Testis (tissue), 3 donors: Measurements from ENCODE around the gene BRSK2. TPM values are rescaled to one million over a fixed set of nuclear protein-coding genes. Genes with fewer than 3 reads are reported as not detected.

Experiments
- DNase-seq: peaks from one replicate; pipeline ENCODE4 v3.0.0-alpha.2; 2019
- H3K27ac ChIP-seq, 2 donors: fragments of 200-600 bp; sonication (generic); one replicate each; pipeline ENCODE4 v1.5.1; 2019
- H3K27me3 ChIP-seq: fragments of 200-600 bp; sonication (generic); one replicate; pipeline ENCODE4 v1.5.1; 2019
- H3K36me3 ChIP-seq: fragments of 200-600 bp; sonication (generic); one replicate; pipeline ENCODE4 v1.5.1; 2017; ENCODE audit warnings: low read depth; ENCODE audit errors: missing control alignments
- H3K4me1 ChIP-seq: fragments of 200-600 bp; sonication (generic); one replicate; pipeline ENCODE4 v1.5.1; 2019
- H3K4me3 ChIP-seq, 2 donors: fragments of 200-600 bp; sonication (generic); one replicate each; pipeline ENCODE4 v1.5.1; 2017 to 2019
- H3K9me3 ChIP-seq: fragments of 200-600 bp; sonication (generic); one replicate; pipeline ENCODE4 v1.5.1; 2017
- POLR2A ChIP-seq: fragments of 450-650 bp; IDR thresholded peaks from one replicate; pipeline ENCODE4 v1.6.1; 2017; ENCODE audit warnings: antibody characterized with exemption, mild to moderate bottlenecking, moderate library complexity
- WGBS, 2 donors: methylation state at CpG; one replicate each; pipeline ENCODE4 v1.1.5; 2018; 5-methylcytosine and 5-hydroxymethylcytosine counted together
- intact Hi-C: fragments of 100-400 bp; cut with DNase I; formaldehyde crosslinking; loops from one replicate; pipeline ENCODE4 v1.15.1; 2023; ENCODE audit warnings: low total_unique reads
- polyA plus RNA-seq: library from polyadenylated mRNA; stranded (reverse); fragments of 350-450 nt; fragmentation: Illumina TruSeq; extraction: RNeasy Lipid Tissue Mini Kit (QIAGEN cat#74804); gene quantifications from one replicate; pipeline ENCODE4 v1.2.3, GENCODE V29; 2014; ENCODE audit warnings: low read depth, low replicate concordance; ENCODE audit not compliant: insufficient read depth
- total RNA-seq, 2 donors: library from RNA; depleted of rRNA; stranded (reverse); fragments of >200 nt; gene quantifications; one replicate each; pipeline ENCODE4 v1.2.3, GENCODE V29; 2016
- TF ChIP-seq, protein P1 (sequence below), 3 experiments: fragments of 450-650 bp in 2 of 3; fragments of 200-600 bp in 1 of 3; sonication (generic) in 1 of 3; IDR thresholded peaks; one replicate each; pipeline ENCODE4 v1.5.1; 2016 to 2019; ENCODE audit warnings: antibody characterized with exemption in 3 of 3, mild to moderate bottlenecking in 2 of 3, moderate library complexity in 1 of 3

Gene BRSK2
- total and polyA plus RNA-seq, 3 donors from 2014 or later, result 24.7 to 52.3 (median 49.1) TPM

DNA sequence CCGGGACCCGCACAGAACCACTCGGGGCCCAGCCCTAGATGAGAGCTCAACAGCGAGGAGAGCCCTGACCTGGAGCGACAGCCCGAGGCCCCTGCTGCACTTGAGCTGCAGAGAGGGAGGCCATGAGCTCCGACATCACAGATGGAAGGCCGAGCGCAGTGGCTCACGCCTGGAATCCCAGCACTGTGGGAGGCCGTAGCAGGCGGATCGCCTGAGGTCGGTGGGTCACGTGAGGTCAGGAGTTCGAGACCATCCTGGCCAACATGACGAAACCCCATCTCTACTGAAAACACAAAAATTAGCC lies 13.8 kb upstream of the BRSK2 start:
- DNase-seq, result no peak
- intact Hi-C loops, result no loop called here
- WGBS, 2 donors, result 85 to 92% methylated on average over 10 to 17 of the region's 17 CpGs
- Histone ChIP-seq H3K36me3 (no peaks in the 10 kb centered on the region), H3K4me1 (no peaks in the 10 kb centered on the region), H3K4me3 (no peak overlapping the region), H3K27ac (no peak overlapping the region), H3K27me3 (no peaks in the 10 kb centered on the region), H3K9me3 (no peaks in the 10 kb centered on the region)
- TF ChIP-seq POLR2A, result no peak
- TF ChIP-seq, protein P1, sequence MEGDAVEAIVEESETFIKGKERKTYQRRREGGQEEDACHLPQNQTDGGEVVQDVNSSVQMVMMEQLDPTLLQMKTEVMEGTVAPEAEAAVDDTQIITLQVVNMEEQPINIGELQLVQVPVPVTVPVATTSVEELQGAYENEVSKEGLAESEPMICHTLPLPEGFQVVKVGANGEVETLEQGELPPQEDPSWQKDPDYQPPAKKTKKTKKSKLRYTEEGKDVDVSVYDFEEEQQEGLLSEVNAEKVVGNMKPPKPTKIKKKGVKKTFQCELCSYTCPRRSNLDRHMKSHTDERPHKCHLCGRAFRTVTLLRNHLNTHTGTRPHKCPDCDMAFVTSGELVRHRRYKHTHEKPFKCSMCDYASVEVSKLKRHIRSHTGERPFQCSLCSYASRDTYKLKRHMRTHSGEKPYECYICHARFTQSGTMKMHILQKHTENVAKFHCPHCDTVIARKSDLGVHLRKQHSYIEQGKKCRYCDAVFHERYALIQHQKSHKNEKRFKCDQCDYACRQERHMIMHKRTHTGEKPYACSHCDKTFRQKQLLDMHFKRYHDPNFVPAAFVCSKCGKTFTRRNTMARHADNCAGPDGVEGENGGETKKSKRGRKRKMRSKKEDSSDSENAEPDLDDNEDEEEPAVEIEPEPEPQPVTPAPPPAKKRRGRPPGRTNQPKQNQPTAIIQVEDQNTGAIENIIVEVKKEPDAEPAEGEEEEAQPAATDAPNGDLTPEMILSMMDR (IDR thresholded peaks at IDR 0.05), result no peak

DNA sequence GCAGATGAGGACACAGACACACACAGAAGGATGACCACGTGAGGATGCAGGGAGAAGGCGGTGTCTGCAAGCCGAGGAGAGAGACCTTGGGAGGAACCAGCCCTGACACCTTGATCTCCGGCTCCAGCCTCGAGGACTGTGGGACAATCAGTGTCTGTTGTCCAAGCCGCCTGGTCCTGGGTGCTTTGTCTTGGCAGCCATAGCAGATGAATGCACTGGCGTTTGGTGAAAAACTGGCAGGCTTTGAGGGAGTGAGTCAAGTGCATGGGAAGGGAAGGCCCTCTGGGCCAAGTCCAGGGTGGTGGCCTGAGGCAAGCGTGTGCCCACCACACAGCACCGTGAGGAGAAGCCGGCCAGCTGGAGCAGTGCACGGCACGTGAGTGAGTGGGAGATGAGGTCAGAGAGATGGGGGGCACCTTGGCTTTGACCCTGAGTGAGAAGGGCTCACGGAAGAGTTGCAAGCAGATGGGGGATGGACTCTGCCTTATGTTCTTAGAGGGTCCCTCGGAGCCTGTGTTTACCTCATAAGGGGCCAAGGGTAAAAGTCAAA lies 12.4 kb upstream of the BRSK2 start:
- intact Hi-C loops, result no loop called here
- no peak overlapping the region for H3K4me3 ChIP-seq

DNA sequence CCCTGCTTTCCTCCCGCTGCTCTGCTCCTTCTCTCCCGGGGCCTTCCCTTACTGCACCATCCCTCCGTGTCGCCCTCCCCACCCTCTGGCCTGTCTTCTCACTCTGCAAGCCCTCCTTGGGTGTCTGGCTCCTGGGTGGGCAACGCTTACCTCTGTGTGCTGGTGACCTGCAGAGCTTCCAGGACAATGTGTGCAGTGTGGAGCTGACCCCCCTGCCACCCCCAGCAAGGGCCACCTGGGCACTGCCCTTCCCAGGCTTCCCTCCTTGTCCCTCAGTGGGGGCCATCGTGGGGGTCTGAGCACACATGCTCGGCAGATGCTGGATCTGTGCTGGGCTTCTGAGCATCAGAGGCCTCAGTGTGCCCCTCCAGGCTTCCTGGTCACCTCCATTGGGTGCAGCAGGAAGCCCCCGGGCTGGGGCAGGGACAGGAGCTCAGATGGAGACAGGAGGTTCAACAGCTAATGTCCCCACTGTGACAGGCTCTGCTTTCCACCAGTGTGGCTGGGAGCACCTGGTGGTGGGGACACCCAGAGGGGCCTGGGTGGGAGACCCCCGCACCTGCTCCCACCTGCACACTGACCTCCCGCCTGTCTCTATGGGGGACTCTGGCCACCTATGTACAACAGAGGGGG lies 7.8 kb upstream of the BRSK2 start:
- TF ChIP-seq, protein P1 (IDR thresholded peaks at IDR 0.05), result no peak
- no peaks in the 10 kb centered on the region for H3K27me3 ChIP-seq
- intact Hi-C loops, result loop anchor here (10.0 kb wide), 1 partner anchor 67 kb away; no protein-coding TSS in a partner anchor
- peaks cover 4% of the 10 kb centered on the region for H3K4me1 ChIP-seq
- H3K27ac ChIP-seq, result no peak overlapping the region
- 75 to 78% methylated on average over 6 to 10 of the region's 10 CpGs for WGBS, 2 donors
- H3K9me3 ChIP-seq, result no peaks in the 10 kb centered on the region
- DNase-seq, result no peak
- H3K36me3 ChIP-seq, result no peaks in the 10 kb centered on the region
- H3K4me3 ChIP-seq, result no peak overlapping the region

More for the DNA sequence above, 12.4 kb upstream of the BRSK2 start:
- H3K9me3 ChIP-seq, result no peaks in the 10 kb centered on the region
- H3K27me3 ChIP-seq, result no peaks in the 10 kb centered on the region
- TF ChIP-seq, protein P1 (IDR thresholded peaks at IDR 0.05), result no peak
- no peak for TF ChIP-seq POLR2A
- H3K4me1 ChIP-seq, result no peaks in the 10 kb centered on the region
- H3K36me3 ChIP-seq, result no peaks in the 10 kb centered on the region
- no peak for DNase-seq
- H3K27ac ChIP-seq, result no peak overlapping the region
- WGBS, 2 donors, result 76 to 78% methylated on average over 14 of the region's 14 CpGs

DNA sequence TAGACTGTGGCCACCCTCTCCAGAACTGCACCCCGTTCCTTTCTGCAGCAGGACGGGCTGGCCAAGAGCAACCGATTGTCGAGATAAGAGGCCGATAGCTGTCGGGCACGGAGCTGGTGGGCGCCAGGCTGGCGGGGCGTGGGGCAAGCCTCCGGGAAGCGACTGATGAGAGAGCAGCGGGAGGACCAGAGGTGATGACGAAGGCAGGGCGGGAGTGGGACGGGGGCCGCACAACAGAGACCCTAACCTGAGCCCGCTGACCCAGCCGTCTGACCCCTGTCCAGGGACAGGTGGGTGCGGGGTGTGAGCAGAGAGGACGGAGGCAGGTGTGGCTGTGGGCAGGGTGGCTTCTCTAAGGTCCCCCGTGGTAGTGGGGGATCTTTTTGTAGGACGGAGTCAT lies 7.3 kb upstream of the BRSK2 start:
- peak overlapping the region; percentile 59 to 73 for H3K27ac ChIP-seq
- H3K4me3 ChIP-seq, result peak overlapping the region in 1 of 2 donors; percentile 70

More for the DNA sequence above, 7.3 kb upstream of the BRSK2 start:
- no peaks in the 10 kb centered on the region for H3K27me3 ChIP-seq
- intact Hi-C loops, result loop anchor here (10.0 kb wide), 1 partner anchor 68 kb away; no protein-coding TSS in a partner anchor
- H3K9me3 ChIP-seq, result no peaks in the 10 kb centered on the region
- no peak for DNase-seq
- H3K4me1 ChIP-seq, result peaks cover 4% of the 10 kb centered on the region
- H3K36me3 ChIP-seq, result no peaks in the 10 kb centered on the region
- TF ChIP-seq, protein P1 (IDR thresholded peaks at IDR 0.05), result no peak
- TF ChIP-seq POLR2A, result no peak
- WGBS, 2 donors, result 53 to 70% methylated on average over 19 to 23 of the region's 23 CpGs
